Vagina (tissue), 2 donors: ENCODE data around the gene SSTR4.

Experiments used
- CTCF ChIP-seq, 3 experiments: fragments of 450-650 bp in 2 of 3; fragments of 200-600 bp in 1 of 3; sonication (generic) in 1 of 3; IDR thresholded peaks; one replicate each; pipeline ENCODE4 v1.5.1; 2017 to 2019; ENCODE audit warnings: antibody characterized with exemption in 3 of 3, mild to moderate bottlenecking in 2 of 3, moderate library complexity in 2 of 3
- POLR2A ChIP-seq, 2 donors: fragments of 450-650 bp; IDR thresholded peaks; one replicate each; pipeline ENCODE4 v1.6.1; 2017; ENCODE audit warnings: antibody characterized with exemption in 2 of 2, mild to moderate bottlenecking in 2 of 2, moderate library complexity in 2 of 2
- POLR2AphosphoS5 ChIP-seq, 2 donors: sonication (generic); formaldehyde crosslinking; IDR thresholded peaks; one replicate each; pipeline ENCODE4 v1.9.0; 2017; ENCODE audit warnings: antibody characterized with exemption in 2 of 2, mild to moderate bottlenecking in 2 of 2, low read depth in 1 of 2; ENCODE audit not compliant: insufficient read depth in 1 of 2

- TF ChIP-seq CTCF (IDR thresholded peaks at IDR 0.05) (no peak), POLR2A (IDR thresholded peaks at IDR 0.05) (no peak), POLR2AphosphoS5 (IDR thresholded peaks at IDR 0.05; ENCODE audit: insufficient read depth in 1 of 2, low read depth in 1 of 2) (no peak)
Observed at GRCh38 chr20:23020230-23021018, 14.7 kb upstream of the SSTR4 start.
